Measurements from ENCODE around the gene MGP.

The MGP gene

DNA sequence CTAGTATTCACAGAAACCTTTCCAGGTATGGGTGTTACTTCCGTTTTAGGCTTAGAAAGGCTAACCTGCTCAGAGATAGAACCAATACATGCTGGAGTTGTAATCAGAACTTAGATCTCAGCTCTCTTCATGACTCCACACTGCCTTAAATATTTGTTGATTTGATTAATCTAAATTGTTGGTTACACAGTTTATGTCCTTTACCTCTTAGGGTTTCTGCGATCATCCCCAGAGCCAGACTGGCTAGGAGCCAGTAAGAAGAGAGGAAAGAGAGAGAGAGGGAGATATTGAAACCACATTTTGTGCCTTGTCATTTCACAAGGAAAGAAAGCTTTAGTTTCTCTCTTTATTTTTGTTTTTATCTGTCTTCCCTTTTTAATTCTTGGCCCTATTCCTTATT lies 16.8 kb upstream of the MGP start:
- DNase-seq, result no peak

- DNase-seq, result no peak
Observed at GRCh38 chr12:14901228-14901562, 15.5 kb upstream of the MGP start.

DNA sequence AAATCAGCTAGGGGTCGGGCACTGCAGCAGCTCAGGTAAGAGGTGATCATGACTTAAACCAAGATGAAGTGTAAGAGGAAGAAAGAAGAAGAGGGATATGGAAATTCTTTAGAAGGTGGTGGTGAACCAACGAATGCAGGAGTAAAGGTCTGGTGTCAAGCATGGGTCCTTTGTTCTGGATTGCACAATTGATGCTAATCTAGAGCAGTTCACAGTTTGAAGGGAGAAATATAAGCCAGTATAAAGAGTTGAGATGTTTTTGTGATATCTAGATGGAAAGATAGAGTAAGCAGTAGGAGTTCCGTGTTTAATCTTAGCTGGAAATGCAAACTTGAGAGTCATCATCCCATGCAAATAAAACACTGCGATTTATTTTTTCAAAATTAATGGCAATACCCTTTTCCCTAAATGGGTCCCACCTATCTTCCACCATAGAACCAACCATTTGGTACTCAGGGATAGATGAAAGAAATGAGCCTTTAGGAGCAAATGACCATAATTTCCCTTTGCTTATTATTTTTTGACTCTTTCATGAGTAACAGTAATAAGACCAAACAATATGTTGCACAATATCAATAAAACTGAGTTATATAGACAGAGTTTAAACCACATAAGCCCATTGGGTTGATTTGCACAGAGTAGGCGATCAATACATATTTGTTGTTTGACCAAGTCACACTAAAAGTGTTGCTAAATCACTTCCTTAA lies 15.0 kb upstream of the MGP start:
- no peak for DNase-seq

- DNase-seq, result no peak
Observed at GRCh38 chr12:14896521-14897169, 11.0 kb upstream of the MGP start.

GRCh38 chr12:14893506-14894250 lies 8.0 kb upstream of the MGP start:
- DNase-seq, result no peak

DNA sequence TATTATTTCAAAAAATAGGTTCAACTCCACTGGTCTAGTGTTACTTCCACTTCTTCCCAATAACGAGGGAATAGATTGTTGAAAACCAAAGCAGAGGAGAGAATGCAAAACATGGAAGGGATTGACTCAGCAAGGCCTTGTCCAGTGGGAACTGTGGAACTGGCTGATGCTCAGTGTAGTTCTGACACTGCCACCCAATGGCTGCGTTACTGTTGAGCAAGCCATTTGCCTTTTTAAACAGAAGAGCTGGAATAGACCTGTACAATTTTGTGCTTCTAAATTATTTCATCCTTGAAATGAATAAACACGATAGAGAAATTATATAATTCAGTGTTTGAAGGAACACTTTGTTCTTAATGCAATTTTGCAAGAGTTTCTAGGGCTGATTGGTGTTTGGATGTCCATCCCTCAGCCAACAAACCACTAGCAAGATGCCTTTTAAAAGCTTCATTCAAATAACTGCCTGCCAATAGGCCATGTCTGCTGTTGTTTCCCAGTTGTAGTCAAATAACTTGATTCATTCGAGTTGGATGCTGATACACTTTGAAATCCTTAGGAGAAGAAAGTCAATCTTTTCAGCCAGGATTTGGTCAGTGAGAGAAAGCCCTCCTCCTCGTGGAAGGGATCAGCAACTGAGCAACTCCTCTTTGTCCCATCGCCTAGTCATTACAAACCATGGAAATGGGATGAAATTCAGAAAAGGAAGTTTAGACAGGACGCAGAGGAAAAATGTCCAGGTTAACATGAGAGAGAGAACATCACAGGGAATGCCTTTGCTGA lies 7.3 kb upstream of the MGP start:
- DNase-seq, result no peak

GRCh38 chr12:14890701-14891100 lies 5.0 kb upstream of the MGP start:
- no peak for DNase-seq

GRCh38 chr12:14886271-14886670 lies 617 bp upstream of the MGP start:
- DNase-seq, result no peak

GRCh38 chr12:14884458-14884878 lies 1.2 kb downstream of the MGP start:
- DNase-seq, result peak; percentile 62

- DNase-seq, result no peak
Observed at GRCh38 chr12:14883686-14884085, 2.0 kb downstream of the MGP start.

- DNase-seq, result no peak
Observed at GRCh38 chr12:14880890-14881453, 4.7 kb downstream of the MGP start.

DNA sequence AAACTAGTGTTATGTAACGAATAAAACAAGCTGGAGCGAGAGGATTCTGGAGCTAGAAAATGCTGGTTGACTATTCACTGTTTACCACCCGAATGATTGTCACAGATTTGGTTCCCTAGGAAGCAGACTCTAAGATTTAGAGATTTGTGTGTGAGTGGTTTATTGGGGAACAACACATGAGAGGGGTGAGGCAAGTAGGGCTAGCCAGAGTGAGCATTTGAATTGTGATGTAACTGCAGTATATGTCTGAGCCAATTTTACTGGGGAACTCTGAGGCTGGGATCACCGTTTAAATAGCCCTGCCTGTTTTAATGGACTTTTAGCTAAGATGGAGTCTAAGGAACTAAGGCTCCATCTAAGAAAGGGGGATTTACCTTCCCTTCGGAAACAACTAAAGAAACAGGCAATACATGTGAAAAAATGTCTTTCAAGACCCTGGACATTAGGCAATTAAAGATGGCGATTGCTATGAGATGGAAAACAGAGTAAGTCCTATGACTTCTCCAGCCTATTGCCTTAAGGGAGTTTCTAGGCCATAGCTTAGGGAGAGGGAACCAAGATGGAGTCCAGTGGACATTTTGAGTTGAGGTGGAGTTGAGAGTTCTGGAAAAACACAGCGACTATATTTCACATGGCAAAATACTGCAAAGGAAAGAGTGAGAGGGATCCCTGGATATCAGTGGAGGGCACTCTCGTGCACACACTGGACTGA lies 6.3 kb downstream of the MGP start:
- no peak for DNase-seq

DNA sequence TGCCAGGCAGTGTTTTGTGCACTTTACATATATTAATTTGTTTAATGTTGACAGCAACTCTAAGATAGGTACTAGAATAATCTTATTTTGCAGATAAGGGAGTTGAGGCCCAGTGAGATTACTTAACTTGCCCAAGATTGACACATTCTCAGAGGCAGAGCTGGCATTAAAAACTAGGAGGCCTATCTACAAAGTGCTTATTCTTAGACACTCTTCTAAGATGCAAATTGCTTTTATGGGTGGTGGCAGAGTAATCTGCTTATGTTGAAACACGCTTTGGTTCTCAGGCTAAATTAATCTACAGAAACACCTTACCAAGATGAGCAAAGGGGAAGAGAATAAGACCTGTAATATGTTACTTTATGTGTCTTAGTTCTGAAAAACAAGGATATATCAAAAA lies 7.2 kb downstream of the MGP start:
- DNase-seq, result no peak

DNA sequence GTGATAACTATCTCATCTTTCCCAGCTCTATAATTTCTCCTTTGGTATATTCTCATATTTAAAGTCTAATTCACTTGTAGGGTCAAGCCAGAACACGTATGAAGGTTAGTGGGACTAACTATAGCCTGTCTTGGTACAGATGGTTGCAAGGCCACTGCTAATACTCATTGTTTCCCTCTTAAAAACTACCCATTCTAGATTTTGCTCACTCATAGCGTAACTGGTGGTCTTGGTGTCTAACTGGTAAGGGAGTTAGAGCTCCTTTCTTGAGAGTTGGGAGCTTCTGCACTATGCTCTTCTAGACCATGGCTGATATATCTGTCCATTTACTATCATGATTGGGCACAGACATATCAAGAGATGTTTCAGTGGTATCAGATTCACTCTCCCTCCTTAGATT lies 8.8 kb downstream of the MGP start:
- no peak for DNase-seq

- no peak for DNase-seq
Observed at GRCh38 chr12:14874882-14875281, 10.8 kb downstream of the MGP start.

- no peak for DNase-seq
Observed at GRCh38 chr12:14873440-14874185, 12.0 kb downstream of the MGP start.

GRCh38 chr12:14871886-14872285 lies 13.8 kb downstream of the MGP start:
- no peak for DNase-seq

DNA sequence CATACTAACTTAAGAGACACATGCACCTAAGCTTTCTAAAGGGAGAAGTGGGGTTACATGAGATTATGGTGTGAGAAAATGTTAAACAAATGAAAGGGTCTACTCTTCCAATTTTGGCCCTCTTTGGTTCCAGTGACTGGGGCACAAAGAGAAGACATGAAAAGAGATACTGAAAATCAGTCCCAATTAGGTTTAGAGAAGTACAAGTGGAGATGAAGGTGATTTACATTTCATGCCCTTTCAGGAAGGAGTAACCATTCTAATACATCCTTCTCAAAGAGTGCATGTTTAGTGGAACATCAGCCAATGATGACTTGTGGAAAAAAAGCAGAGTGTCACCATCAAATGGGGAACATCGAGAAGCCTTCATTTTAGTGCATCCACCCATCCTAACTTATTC lies 14.4 kb downstream of the MGP start:
- DNase-seq, result no peak

DNA sequence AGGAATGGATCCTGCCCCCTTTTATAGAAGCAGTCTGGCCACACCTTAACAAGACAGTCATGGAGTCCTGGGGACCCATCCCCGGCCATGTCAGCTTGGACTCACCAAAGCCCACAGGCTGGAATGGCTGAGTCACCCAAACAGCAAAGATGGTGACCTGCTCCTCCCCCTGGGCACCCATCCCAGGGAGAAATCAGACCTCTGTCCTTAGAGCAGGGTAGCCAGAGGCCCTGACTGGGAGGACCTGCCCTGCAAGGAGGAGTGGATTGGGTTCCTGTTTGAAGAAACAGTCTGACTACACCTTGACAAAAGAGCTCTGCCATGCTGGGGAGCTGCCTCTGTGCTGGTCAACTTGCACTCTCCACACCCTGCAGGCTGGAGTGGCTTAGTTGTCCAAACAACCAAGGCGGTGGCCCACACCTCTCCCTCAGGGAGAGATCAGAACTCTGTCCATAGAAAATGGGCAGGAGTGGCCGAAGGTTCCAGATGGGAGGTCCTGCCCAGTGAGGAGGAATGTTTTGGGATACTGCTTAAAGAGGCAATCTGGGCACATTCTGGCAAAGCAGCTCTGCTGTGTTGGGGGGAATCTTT lies 16.6 kb downstream of the MGP start:
- no peak for DNase-seq

GRCh38 chr12:14860490-14860889 lies 25.2 kb downstream of the MGP start:
- DNase-seq, result no peak

GRCh38 chr12:14858513-14858912 lies 27.1 kb downstream of the MGP start:
- no peak for DNase-seq
